ENCODE measurements around the gene TSHZ2.
A peak's percentile ranks its signal among the peaks of the same experiment; 100 is the strongest.

The TSHZ2 gene

DNA sequence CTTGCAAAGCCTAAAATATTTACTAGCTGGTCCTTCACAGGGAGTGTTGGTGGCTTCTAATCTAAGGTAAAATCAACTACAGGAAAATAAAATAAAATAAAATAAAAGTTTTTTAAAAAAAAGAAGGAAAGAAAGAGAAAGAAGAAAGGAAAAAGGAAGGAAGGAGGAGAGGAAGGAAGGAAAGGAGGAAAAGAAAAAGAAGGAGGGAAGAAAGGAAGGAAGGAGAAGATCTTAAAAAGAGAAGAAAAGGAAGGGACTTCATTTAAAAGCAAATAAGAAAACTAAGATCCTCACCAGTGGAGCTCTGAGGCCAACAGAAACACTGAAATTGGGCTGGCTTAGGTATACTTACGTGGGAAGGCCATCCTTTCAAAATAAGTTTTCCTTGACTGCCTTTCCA is 178.4 kb downstream of the TSHZ2 start:
- no peak for DNase-seq (ENCODE audit: low read depth)
- TF ChIP-seq, protein P1, sequence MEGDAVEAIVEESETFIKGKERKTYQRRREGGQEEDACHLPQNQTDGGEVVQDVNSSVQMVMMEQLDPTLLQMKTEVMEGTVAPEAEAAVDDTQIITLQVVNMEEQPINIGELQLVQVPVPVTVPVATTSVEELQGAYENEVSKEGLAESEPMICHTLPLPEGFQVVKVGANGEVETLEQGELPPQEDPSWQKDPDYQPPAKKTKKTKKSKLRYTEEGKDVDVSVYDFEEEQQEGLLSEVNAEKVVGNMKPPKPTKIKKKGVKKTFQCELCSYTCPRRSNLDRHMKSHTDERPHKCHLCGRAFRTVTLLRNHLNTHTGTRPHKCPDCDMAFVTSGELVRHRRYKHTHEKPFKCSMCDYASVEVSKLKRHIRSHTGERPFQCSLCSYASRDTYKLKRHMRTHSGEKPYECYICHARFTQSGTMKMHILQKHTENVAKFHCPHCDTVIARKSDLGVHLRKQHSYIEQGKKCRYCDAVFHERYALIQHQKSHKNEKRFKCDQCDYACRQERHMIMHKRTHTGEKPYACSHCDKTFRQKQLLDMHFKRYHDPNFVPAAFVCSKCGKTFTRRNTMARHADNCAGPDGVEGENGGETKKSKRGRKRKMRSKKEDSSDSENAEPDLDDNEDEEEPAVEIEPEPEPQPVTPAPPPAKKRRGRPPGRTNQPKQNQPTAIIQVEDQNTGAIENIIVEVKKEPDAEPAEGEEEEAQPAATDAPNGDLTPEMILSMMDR (conservative IDR thresholded peaks at IDR 0.05; ENCODE audit: low read length): no peak
- no peak overlapping the region for H3K4me3 ChIP-seq (ENCODE audit: low read length)

DNA sequence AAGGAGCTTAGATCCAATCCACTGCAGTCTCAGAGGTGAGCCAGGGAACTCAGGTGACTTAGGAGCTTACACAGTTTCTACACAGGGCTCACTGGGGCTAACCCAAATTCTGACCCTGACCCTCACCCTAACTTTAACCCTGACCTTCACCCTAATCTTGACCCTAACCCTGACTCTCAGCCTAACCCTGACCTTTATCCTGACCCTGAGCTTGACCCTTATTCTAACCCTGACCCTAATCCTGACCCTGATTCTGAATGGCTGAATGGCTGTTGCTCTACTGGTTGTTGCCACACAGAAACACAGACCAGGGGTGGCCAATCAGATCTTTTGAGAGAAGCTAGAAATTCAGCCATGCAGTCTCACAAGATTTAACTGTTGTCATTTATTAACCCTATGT is 180.1 kb downstream of the TSHZ2 start:
- no peak for DNase-seq (ENCODE audit: low read depth)
- TF ChIP-seq, protein P1 (conservative IDR thresholded peaks at IDR 0.05; ENCODE audit: low read length): no peak
- H3K4me3 ChIP-seq (ENCODE audit: low read length): no peak overlapping the region

DNA sequence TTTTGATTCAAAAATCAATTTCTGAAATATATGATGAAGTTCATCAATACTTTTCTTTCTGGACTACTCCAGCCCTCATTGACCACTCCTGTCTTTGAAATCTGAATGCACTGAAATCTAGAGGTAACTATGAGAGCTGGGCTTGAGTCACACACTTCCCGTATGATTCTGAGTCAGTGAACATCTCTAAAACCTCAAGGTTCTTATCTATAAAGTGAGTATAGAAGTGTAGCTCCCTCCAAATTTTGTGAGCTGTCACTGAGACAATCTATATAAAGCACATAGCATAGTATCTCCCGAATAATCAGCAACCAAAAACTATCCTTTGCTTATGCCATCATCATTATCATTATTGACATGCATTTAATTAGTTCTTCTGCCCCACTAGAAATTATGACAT is 182.4 kb downstream of the TSHZ2 start:
- H3K4me3 ChIP-seq (ENCODE audit: low read length): no peak overlapping the region
- peak; percentile 6 for DNase-seq (ENCODE audit: low read depth)
- TF ChIP-seq, protein P1 (conservative IDR thresholded peaks at IDR 0.05; ENCODE audit: low read length): no peak

DNA sequence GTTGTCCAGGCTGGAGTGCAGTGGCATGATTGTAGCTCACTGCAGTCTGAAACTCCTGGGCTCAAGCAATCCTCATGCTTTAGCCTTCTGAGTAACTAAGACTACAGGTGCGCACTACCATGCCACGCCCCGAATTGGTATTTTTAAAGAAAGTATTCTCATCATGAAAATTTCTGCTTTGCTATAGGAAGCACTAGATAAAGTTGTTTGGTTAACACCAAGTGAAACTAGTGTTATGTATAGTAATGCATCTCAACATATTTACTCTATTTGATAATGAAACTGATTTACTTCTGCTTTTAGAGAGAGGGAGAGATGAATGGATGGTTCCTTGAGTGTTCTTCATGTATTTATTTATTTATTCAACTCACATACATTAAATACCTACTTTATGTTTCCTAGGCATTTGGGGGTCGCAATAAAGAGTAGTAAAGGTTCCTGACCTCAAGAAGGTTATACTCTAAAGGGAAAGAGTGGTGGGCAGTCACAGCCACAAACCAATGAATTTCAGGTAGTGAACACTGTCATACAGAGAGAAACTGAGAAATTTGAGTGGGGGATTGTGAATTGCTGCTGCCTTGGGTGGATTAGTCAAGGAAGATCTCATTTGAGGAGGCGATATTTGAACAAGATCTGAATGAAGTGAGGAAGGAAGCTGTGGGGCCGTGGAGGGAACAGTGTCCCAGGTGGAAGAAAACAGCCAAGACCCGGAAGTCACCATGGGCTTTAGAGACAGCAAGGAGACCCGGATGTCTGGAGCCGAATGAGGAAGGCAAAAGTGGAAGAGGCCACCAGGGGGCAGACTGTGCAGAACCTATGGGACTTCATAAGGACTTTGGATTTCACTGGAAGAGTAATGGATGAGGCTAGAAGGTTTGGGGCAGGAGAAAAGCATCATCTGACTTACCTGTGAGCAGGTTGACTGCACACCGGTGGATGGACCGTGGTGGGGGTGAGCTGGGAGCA is 185.6 kb downstream of the TSHZ2 start:
- TF ChIP-seq, protein P1 (conservative IDR thresholded peaks at IDR 0.05; ENCODE audit: low read length): peak; percentile 56
- DNase-seq (ENCODE audit: low read depth): peak; percentile 23
- no peak overlapping the region for H3K4me3 ChIP-seq (ENCODE audit: low read length)

DNA sequence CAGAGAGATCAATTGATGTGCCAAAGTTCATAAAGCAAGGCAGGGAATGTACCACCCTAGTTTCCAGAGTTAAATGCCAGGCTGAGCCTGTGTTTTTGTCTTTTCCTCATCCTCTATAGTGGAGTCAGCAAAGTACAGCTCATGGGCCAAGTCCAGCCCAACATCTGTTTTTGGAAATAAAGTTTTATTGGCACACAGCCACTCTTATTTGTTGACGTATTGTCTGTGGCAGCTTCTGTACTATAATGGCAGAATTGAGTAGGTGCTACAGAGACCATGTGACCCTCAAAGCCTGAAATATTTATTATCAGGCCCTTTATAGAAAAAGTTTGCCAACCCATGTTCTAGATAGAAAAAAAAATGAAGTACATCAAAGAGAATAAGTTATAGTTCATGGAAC is 187.0 kb downstream of the TSHZ2 start:
- peak; percentile 5 for DNase-seq (ENCODE audit: low read depth)
- H3K4me3 ChIP-seq (ENCODE audit: low read length): no peak overlapping the region
- TF ChIP-seq, protein P1 (conservative IDR thresholded peaks at IDR 0.05; ENCODE audit: low read length): no peak

DNA sequence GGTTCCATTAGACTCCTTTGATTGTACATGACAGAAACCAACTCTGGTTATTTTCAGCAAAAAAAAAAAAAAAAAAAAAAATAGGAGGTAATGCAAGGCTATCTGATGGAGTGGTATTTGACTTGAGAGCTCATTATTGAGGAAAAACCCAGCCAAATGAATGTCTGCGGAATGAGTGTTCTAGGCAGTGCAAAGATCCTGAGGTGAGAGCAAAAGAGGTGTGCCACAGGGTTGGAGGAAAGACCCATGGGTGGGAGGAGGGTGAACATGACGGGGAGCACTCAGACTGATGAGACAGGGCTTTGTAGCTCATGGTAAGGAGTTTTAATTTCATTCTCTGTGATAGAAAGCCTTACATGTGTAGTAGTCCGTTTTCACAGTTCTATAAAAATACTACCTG is 188.9 kb downstream of the TSHZ2 start:
- TF ChIP-seq, protein P1 (conservative IDR thresholded peaks at IDR 0.05; ENCODE audit: low read length): no peak

DNA sequence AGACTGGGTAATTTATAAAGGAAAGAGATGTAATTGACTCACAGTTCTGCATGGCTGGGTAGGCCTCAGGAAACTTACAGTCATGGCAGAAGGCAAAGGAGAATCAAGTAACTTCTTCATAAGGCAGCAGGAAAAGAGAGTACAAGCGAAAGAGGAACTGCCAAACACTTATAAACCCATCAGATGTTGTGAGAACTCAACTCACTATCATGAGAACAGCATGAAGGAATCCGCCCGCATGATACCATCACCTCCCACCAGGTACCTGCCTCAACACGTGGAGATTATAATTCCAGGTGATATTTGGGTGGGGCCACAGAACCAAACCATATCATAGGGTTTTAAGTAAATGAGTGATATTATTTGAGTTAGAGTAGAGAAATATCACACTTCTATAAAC is 189.3 kb downstream of the TSHZ2 start:
- TF ChIP-seq, protein P1 (conservative IDR thresholded peaks at IDR 0.05; ENCODE audit: low read length): no peak
- no peak for DNase-seq (ENCODE audit: low read depth)
- H3K4me3 ChIP-seq (ENCODE audit: low read length): no peak overlapping the region

More for the DNA sequence above, 188.9 kb downstream of the TSHZ2 start:
- no peak overlapping the region for H3K4me3 ChIP-seq (ENCODE audit: low read length)
- no peak for DNase-seq (ENCODE audit: low read depth)
